ENCODE data around the gene OAT. TPM values are rescaled to one million over a fixed set of nuclear protein-coding genes. Genes with fewer than 3 reads are reported as not detected.

OAT gene
- polyA plus RNA-seq, 1 of the 3 experiments (the other 2 are of a cell fraction) = 65.7 TPM

DNA sequence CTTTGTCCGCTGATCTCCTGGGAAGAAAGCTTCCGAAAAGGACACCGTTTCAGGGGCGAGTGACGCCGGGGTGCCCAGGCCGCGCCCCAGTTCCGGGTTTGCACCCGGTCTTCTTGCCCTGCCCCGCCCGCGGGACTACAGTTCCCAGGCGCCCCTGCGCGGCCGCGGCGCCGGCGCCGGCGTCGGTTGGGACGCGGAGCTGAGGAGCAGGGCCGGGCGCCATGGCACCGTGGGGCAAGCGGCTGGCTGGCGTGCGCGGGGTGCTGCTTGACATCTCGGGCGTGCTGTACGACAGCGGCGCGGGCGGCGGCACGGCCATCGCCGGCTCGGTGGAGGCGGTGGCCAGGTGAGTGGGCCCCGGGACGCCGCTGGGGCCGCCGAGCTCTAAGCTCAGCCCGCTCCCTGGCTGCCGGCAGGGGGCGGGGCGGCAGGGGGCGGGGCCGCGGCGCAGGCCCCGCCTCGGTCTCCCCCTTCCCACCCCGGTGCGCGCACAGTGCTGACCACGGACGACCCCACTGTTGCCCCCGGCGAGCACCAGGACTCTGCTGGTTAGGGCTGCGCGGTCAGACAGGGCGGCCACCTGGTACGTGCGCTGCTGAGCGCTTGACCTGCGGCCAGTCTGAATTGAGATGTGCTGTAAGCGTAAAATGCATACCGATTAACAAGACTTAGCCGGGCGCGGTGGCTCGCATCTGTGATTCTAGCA is 43.1 kb upstream of the OAT start, which contains the start of gene LHPP:
Gene LHPP, plus strand, starts transcription at position 182 of the 706 bp plus-strand sequence. Its CDS starts 40 bp downstream, at position 222.
- Histone ChIP-seq H3K9me3 (no peaks in the 10 kb centered on the region), H3K27ac (ENCODE audit: low read depth in 2 of 2, low read length in 1 of 2) (peak within 1 kb of the TSS in 1 of 2 experiments; percentile 78; a peak in 1 of 4 replicates), H2AFZ (ENCODE audit: low read depth) (peak within 1 kb of the TSS; percentile 92), H4K20me1 (ENCODE audit: insufficient read depth) (no peaks in the 10 kb centered on the region), H3K27me3 (ENCODE audit: insufficient read depth) (no peaks in the 10 kb centered on the region), H3K4me2 (peak within 1 kb of the TSS; percentile 71), H3K9ac (peak within 1 kb of the TSS; percentile 76), H3K4me3 (ENCODE audit: low read depth in 2 of 2, low read length in 1 of 2) (peak within 1 kb of the TSS; percentile 63 to 81), H3K4me1 (ENCODE audit: control insufficient read depth in 1 of 2, insufficient read depth in 2 of 2, low read depth in 1 of 2, low read length in 1 of 2) (no peaks in the 10 kb centered on the region; a peak in 1 of 4 replicates), H3K9me2 (no peaks in the 10 kb centered on the region), H3K36me3 (replicated peaks in 1 of 2; ENCODE audit: control insufficient read depth in 1 of 2, insufficient read depth in 2 of 2, low read length in 1 of 2) (no peaks in the 10 kb centered on the region), H3F3A (replicated peaks; ENCODE audit: insufficient read depth) (no peaks in the 10 kb centered on the region), H3K79me2 (ENCODE audit: insufficient read depth) (peaks cover 4% of the 10 kb centered on the region; the same call in 1 of the 2 replicates)
- ChIA-PET POLR2A (no interaction called here), CTCF (interaction anchor here (1.0 to 1.4 kb wide), 4 partner anchors 10 to 73 kb away, joined by 4 to 5 read pairs (median 4); no protein-coding TSS in a partner anchor)
- WGBS (ENCODE audit: low lambda C conversion rate) = 0% methylated on average over 22 of the region's 81 CpGs
- DNase-seq = peak; percentile 98
- TF ChIP-seq, protein P1, sequence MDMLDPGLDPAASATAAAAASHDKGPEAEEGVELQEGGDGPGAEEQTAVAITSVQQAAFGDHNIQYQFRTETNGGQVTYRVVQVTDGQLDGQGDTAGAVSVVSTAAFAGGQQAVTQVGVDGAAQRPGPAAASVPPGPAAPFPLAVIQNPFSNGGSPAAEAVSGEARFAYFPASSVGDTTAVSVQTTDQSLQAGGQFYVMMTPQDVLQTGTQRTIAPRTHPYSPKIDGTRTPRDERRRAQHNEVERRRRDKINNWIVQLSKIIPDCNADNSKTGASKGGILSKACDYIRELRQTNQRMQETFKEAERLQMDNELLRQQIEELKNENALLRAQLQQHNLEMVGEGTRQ (IDR thresholded peaks at IDR 0.05; ENCODE audit: borderline replicate concordance, low read depth, low read length) = no peak
- peak; percentile 50 for TF ChIP-seq CHD2 (IDR thresholded peaks at IDR 0.05; ENCODE audit: low read length, partially characterized antibody)
- TF ChIP-seq GABPA (IDR thresholded peaks at IDR 0.05; ENCODE audit: low read depth) = peak; percentile 39; the same call in 1 of the 2 replicates
- TF ChIP-seq SIN3A (IDR thresholded peaks at IDR 0.05; ENCODE audit: borderline replicate concordance, low read depth, low read length) = no peak
- TF ChIP-seq EP300 (IDR thresholded peaks at IDR 0.05; ENCODE audit: borderline replicate concordance in 1 of 2, low read depth in 1 of 2, low read length in 1 of 2) = no peak
- TF ChIP-seq NFIC (IDR thresholded peaks at IDR 0.05; ENCODE audit: borderline replicate concordance) = no peak
- TF ChIP-seq, protein P2, sequence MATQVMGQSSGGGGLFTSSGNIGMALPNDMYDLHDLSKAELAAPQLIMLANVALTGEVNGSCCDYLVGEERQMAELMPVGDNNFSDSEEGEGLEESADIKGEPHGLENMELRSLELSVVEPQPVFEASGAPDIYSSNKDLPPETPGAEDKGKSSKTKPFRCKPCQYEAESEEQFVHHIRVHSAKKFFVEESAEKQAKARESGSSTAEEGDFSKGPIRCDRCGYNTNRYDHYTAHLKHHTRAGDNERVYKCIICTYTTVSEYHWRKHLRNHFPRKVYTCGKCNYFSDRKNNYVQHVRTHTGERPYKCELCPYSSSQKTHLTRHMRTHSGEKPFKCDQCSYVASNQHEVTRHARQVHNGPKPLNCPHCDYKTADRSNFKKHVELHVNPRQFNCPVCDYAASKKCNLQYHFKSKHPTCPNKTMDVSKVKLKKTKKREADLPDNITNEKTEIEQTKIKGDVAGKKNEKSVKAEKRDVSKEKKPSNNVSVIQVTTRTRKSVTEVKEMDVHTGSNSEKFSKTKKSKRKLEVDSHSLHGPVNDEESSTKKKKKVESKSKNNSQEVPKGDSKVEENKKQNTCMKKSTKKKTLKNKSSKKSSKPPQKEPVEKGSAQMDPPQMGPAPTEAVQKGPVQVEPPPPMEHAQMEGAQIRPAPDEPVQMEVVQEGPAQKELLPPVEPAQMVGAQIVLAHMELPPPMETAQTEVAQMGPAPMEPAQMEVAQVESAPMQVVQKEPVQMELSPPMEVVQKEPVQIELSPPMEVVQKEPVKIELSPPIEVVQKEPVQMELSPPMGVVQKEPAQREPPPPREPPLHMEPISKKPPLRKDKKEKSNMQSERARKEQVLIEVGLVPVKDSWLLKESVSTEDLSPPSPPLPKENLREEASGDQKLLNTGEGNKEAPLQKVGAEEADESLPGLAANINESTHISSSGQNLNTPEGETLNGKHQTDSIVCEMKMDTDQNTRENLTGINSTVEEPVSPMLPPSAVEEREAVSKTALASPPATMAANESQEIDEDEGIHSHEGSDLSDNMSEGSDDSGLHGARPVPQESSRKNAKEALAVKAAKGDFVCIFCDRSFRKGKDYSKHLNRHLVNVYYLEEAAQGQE (IDR thresholded peaks at IDR 0.05; ENCODE audit: low read depth, low read length) = no peak
- TF ChIP-seq, protein P3, sequence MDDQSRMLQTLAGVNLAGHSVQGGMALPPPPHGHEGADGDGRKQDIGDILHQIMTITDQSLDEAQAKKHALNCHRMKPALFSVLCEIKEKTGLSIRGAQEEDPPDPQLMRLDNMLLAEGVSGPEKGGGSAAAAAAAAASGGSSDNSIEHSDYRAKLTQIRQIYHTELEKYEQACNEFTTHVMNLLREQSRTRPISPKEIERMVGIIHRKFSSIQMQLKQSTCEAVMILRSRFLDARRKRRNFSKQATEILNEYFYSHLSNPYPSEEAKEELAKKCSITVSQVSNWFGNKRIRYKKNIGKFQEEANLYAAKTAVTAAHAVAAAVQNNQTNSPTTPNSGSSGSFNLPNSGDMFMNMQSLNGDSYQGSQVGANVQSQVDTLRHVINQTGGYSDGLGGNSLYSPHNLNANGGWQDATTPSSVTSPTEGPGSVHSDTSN (IDR thresholded peaks at IDR 0.05) = no peak
- no peak for TF ChIP-seq FOSL2 (IDR thresholded peaks at IDR 0.05; ENCODE audit: borderline replicate concordance, low read depth)
- no peak for TF ChIP-seq FOXJ3 (CRISPR knock-in tag; IDR thresholded peaks at IDR 0.05)
- peak; percentile 98 for TF ChIP-seq ELF1 (IDR thresholded peaks at IDR 0.05)
- TF ChIP-seq TEAD4 (IDR thresholded peaks at IDR 0.05; ENCODE audit: borderline replicate concordance, insufficient read depth) = no peak
- no peak for TF ChIP-seq TCF12 (IDR thresholded peaks at IDR 0.05)
- TF ChIP-seq GATA2 (CRISPR knock-in tag; IDR thresholded peaks at IDR 0.05) = no peak
- no peak for TF ChIP-seq RAD21 (IDR thresholded peaks at IDR 0.05; ENCODE audit: low read length)
- TF ChIP-seq RFX5 (IDR thresholded peaks at IDR 0.05; ENCODE audit: low read length) = no peak
- TF ChIP-seq, protein P4, sequence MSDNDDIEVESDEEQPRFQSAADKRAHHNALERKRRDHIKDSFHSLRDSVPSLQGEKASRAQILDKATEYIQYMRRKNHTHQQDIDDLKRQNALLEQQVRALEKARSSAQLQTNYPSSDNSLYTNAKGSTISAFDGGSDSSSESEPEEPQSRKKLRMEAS (IDR thresholded peaks at IDR 0.05; ENCODE audit: low read depth) = no peak
- TF ChIP-seq, protein P5, sequence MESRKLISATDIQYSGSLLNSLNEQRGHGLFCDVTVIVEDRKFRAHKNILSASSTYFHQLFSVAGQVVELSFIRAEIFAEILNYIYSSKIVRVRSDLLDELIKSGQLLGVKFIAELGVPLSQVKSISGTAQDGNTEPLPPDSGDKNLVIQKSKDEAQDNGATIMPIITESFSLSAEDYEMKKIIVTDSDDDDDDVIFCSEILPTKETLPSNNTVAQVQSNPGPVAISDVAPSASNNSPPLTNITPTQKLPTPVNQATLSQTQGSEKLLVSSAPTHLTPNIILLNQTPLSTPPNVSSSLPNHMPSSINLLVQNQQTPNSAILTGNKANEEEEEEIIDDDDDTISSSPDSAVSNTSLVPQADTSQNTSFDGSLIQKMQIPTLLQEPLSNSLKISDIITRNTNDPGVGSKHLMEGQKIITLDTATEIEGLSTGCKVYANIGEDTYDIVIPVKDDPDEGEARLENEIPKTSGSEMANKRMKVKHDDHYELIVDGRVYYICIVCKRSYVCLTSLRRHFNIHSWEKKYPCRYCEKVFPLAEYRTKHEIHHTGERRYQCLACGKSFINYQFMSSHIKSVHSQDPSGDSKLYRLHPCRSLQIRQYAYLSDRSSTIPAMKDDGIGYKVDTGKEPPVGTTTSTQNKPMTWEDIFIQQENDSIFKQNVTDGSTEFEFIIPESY (IDR thresholded peaks at IDR 0.05; ENCODE audit: borderline replicate concordance, low read depth) = no peak
- TF ChIP-seq RCOR1 (IDR thresholded peaks at IDR 0.05; ENCODE audit: low read length) = no peak
- TF ChIP-seq YY1 (IDR thresholded peaks at IDR 0.05; ENCODE audit: low read depth) = peak; percentile 77; the same call in 1 of the 2 replicates
- TF ChIP-seq MXI1 (IDR thresholded peaks at IDR 0.05; ENCODE audit: low read depth, low read length) = peak; percentile 83
- no peak for TF ChIP-seq EZH2phosphoT487 (IDR thresholded peaks at IDR 0.05; ENCODE audit: borderline replicate concordance, low read depth)
- 0 out of 2 replicates have a peak, but pooled peaks have one; percentile 29 for TF ChIP-seq TAF1 (IDR thresholded peaks at IDR 0.05; ENCODE audit: borderline replicate concordance, low read depth, low read length)
- TF ChIP-seq, protein P6, sequence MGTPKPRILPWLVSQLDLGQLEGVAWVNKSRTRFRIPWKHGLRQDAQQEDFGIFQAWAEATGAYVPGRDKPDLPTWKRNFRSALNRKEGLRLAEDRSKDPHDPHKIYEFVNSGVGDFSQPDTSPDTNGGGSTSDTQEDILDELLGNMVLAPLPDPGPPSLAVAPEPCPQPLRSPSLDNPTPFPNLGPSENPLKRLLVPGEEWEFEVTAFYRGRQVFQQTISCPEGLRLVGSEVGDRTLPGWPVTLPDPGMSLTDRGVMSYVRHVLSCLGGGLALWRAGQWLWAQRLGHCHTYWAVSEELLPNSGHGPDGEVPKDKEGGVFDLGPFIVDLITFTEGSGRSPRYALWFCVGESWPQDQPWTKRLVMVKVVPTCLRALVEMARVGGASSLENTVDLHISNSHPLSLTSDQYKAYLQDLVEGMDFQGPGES (IDR thresholded peaks at IDR 0.05; ENCODE audit: low read depth, low read length) = no peak

All from SK-N-SH (cell line).